Posterior cingulate gyrus (tissue), 11 donors: ENCODE results near the gene SH3PXD2A.

ENCODE experiments used
- DNase-seq, 10 donors: peaks; one replicate each; pipeline versions ENCODE4 v3.0.0 to v3.0.0-alpha.2; 2020 to 2021; ENCODE audit warnings: mixed read lengths in 3 of 10
- intact Hi-C: fragments of 100-400 bp; cut with DNase I; formaldehyde crosslinking; loops from one replicate; pipeline ENCODE4 v1.15.1; 2023

SH3PXD2A gene

GRCh38 chr10:103799341-103799740, 56.0 kb downstream of the SH3PXD2A start:
- DNase-seq, result peak in 3 of 10 donors; percentile 21 to 58 (median 52)
- intact Hi-C loops, result no loop called here

- intact Hi-C loops, result no loop called here
These were observed 56.9 kb downstream of the SH3PXD2A start for GRCh38 chr10:103798511-103798910.

GRCh38 chr10:103797857-103798256, 57.5 kb downstream of the SH3PXD2A start:
- intact Hi-C loops, result no loop called here
- DNase-seq, result peak in 3 of 10 donors; percentile 53 to 81 (median 55)

More at GRCh38 chr10:103798511-103798910, 56.9 kb downstream of the SH3PXD2A start:
- DNase-seq, result peak in 3 of 10 donors; percentile 24 to 72 (median 63)

GRCh38 chr10:103795634-103796270, 59.6 kb downstream of the SH3PXD2A start:
- peak in 2 of 10 donors; percentile 23 to 40 for DNase-seq
- intact Hi-C loops, result no loop called here

- intact Hi-C loops, result no loop called here
- peak in 3 of 10 donors; percentile 52 to 62 (median 57) for DNase-seq
These were observed 60.4 kb downstream of the SH3PXD2A start for GRCh38 chr10:103794996-103795395.

GRCh38 chr10:103793920-103794883, 61.2 kb downstream of the SH3PXD2A start:
- DNase-seq, result peak in 3 of 10 donors; percentile 12 to 54 (median 20)
- intact Hi-C loops, result no loop called here

GRCh38 chr10:103793429-103793828, 61.9 kb downstream of the SH3PXD2A start:
- intact Hi-C loops, result no loop called here
- DNase-seq, result peak in 3 of 10 donors; percentile 5 to 59 (median 18)

- intact Hi-C loops, result no loop called here
- peak in 2 of 10 donors; percentile 16 to 20 for DNase-seq
These were observed 62.8 kb downstream of the SH3PXD2A start for GRCh38 chr10:103792547-103792946.

- intact Hi-C loops, result no loop called here
- DNase-seq, result peak in 3 of 10 donors; percentile 25 to 52 (median 46)
These were observed 63.5 kb downstream of the SH3PXD2A start for GRCh38 chr10:103791858-103792257.

GRCh38 chr10:103791291-103791690, 64.1 kb downstream of the SH3PXD2A start:
- intact Hi-C loops, result no loop called here
- peak in 3 of 10 donors; percentile 35 to 59 (median 46) for DNase-seq

- intact Hi-C loops, result no loop called here
- no peak for DNase-seq
These were observed 64.8 kb downstream of the SH3PXD2A start for GRCh38 chr10:103790580-103790979.

- peak in 3 of 10 donors; percentile 12 to 66 (median 65) for DNase-seq
- intact Hi-C loops, result no loop called here
These were observed 65.6 kb downstream of the SH3PXD2A start for GRCh38 chr10:103789771-103790201.

- intact Hi-C loops, result no loop called here
- DNase-seq, result peak in 3 of 10 donors; percentile 2 to 52 (median 32)
These were observed 66.2 kb downstream of the SH3PXD2A start for GRCh38 chr10:103789161-103789560.

GRCh38 chr10:103787331-103787730, 68.0 kb downstream of the SH3PXD2A start:
- intact Hi-C loops, result no loop called here
- peak in 1 of 10 donors; percentile 27 for DNase-seq

GRCh38 chr10:103786020-103786419, 69.4 kb downstream of the SH3PXD2A start:
- intact Hi-C loops, result no loop called here
- no peak for DNase-seq

GRCh38 chr10:103784723-103785418, 70.5 kb downstream of the SH3PXD2A start:
- DNase-seq, result peak in 2 of 10 donors; percentile 49 to 66
- intact Hi-C loops, result no loop called here

GRCh38 chr10:103784089-103784488, 71.3 kb downstream of the SH3PXD2A start:
- intact Hi-C loops, result no loop called here
- peak in 2 of 10 donors; percentile 66 to 71 for DNase-seq

GRCh38 chr10:103783681-103784080, 71.7 kb downstream of the SH3PXD2A start:
- intact Hi-C loops, result no loop called here
- peak in 5 of 10 donors; percentile 42 to 91 (median 79) for DNase-seq

- intact Hi-C loops, result no loop called here
These were observed 73.9 kb downstream of the SH3PXD2A start for GRCh38 chr10:103781329-103782061.

More at GRCh38 chr10:103781329-103782061, 73.9 kb downstream of the SH3PXD2A start:
- peak in 3 of 10 donors; percentile 49 to 55 (median 50) for DNase-seq
